GM12878 (cell line): ENCODE measurements around the gene AKR1A1.

Experiments used
- FOXK2 ChIP-seq: fragments of 450-650 bp; IDR thresholded peaks from 2 replicates; pipeline ENCODE4 v1.6.1; 2017; ENCODE audit warnings: mild to moderate bottlenecking, moderate library complexity
- POLR2A ChIP-seq: IDR thresholded peaks from 2 replicates; pipeline ENCODE4 v1.6.1; 2011; ENCODE audit warnings: low read depth, mild to moderate bottlenecking, low read length
- POLR2AphosphoS2 ChIP-seq: IDR thresholded peaks from 2 replicates; pipeline ENCODE4 v1.6.1; 2011; ENCODE audit warnings: low read depth, mild to moderate bottlenecking, low read length, improper control_type of control experiment, moderate library complexity
- RB1 ChIP-seq: fragments of 450-650 bp; formaldehyde crosslinking; IDR thresholded peaks from 2 replicates; pipeline ENCODE4 v1.6.1; 2017; ENCODE audit warnings: mild to moderate bottlenecking, borderline replicate concordance
- TF ChIP-seq, protein P1 (sequence below), 3 experiments: IDR thresholded peaks in 2 of 3; conservative IDR thresholded peaks in 1 of 3; 2 replicates each; pipeline ENCODE4 v1.5.1; 2011; ENCODE audit warnings: low read depth in 3 of 3, low read length in 3 of 3, mild to moderate bottlenecking in 3 of 3, control low read depth in 2 of 3, moderate library complexity in 2 of 3, inconsistent platforms in 1 of 3, mixed read lengths in 1 of 3; ENCODE audit not compliant: control insufficient read depth in 2 of 3, insufficient read depth in 1 of 3; ENCODE audit errors: extremely low read depth in 1 of 3

- TF ChIP-seq POLR2AphosphoS2 (no peak), RB1 (no peak), FOXK2 (no peak), POLR2A (no peak)
- TF ChIP-seq, protein P1, sequence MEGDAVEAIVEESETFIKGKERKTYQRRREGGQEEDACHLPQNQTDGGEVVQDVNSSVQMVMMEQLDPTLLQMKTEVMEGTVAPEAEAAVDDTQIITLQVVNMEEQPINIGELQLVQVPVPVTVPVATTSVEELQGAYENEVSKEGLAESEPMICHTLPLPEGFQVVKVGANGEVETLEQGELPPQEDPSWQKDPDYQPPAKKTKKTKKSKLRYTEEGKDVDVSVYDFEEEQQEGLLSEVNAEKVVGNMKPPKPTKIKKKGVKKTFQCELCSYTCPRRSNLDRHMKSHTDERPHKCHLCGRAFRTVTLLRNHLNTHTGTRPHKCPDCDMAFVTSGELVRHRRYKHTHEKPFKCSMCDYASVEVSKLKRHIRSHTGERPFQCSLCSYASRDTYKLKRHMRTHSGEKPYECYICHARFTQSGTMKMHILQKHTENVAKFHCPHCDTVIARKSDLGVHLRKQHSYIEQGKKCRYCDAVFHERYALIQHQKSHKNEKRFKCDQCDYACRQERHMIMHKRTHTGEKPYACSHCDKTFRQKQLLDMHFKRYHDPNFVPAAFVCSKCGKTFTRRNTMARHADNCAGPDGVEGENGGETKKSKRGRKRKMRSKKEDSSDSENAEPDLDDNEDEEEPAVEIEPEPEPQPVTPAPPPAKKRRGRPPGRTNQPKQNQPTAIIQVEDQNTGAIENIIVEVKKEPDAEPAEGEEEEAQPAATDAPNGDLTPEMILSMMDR (IDR thresholded peaks at IDR 0.05 in 2 of 3, conservative IDR thresholded peaks at IDR 0.05 in 1 of 3; ENCODE audit: control insufficient read depth in 2 of 3, extremely low read depth in 1 of 3, insufficient read depth in 1 of 3, low read depth in 3 of 3, low read length in 3 of 3): no peak
Measured at GRCh38 chr1:45567911-45568310, 17.3 kb downstream of the AKR1A1 start.
